T-helper 9 cell (primary cell): ENCODE results near the gene LRRIQ4.

Experiments used
- DNase-seq: peaks from one replicate; pipeline ENCODE4 v3.0.0-alpha.2; 2020

LRRIQ4 gene

GRCh38 chr3:169861871-169862270 is 49.2 kb downstream of the LRRIQ4 start:
- DNase-seq: no peak

DNA sequence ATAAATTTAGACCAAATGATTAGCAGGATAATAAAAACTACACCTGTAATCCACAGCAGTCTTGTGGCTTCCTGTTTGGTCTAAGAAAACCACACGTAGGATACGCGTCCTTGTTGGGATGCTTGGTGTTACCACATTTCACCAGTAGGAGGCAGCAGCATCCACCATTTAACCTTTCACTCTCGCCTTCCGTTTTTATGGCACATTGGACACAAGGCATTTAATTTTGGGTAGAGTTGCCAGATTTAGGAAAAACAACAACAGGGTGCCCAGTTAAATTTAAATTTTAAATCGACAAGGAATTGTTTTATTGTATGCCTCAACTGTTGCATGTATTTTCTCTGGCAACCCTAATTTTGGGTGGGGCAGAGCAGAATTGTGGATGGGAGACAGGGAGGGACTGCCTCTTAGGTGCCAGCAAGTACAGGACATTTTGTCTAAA is 50.8 kb downstream of the LRRIQ4 start:
- DNase-seq: peak; percentile 56

DNA sequence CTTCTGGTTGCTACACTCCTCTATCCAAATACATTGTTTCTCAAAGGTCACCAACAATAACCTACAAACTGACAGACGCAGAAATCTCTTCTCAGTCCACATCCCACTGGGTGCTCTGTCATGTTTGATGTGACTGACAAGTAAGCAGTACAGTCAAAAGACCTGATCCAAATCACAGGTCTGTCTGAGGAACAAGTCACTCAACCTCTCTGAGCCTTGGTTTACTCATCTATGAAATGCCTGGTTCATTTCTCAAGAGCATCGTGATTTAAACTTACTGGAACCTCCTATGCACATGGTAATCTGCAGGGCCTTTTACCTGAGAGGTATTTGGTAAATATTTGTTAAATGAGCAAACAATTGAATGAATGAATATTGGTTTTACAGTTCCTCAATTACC is 51.6 kb downstream of the LRRIQ4 start:
- DNase-seq: no peak

- no peak for DNase-seq
These were observed 52.6 kb downstream of the LRRIQ4 start for GRCh38 chr3:169865176-169865767.

- no peak for DNase-seq
These were observed 55.0 kb downstream of the LRRIQ4 start for GRCh38 chr3:169867584-169868210.

DNA sequence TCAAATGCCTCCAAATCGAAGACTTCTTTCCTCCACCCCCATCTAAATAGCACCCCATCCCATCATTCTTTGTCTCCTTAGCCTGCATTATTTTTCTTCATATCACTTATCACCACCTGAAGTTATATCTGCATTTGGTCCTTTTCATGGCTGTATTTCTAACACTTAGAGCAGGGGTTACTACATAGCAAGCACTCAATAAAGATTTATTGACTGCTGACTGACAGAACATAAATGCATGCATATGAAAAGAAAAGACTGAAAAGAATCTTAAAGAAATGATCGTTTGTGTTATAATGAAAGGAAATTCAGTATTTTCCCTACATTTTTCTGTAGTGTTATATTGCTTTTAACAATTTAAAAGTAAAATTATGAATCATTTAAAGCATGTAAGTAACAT is 55.7 kb downstream of the LRRIQ4 start:
- DNase-seq: no peak

GRCh38 chr3:169869484-169870220 is 57.0 kb downstream of the LRRIQ4 start, which contains the start of gene LRRC31:
TSS of gene LRRC31 (minus strand) at chr3:169869935. CDS start at chr3:169869807, 128 bp downstream.
- no peak for DNase-seq

GRCh38 chr3:169871129-169871886 is 58.6 kb downstream of the LRRIQ4 start:
- no peak for DNase-seq

- no peak for DNase-seq
These were observed 66.4 kb downstream of the LRRIQ4 start for GRCh38 chr3:169879013-169879557.

DNA sequence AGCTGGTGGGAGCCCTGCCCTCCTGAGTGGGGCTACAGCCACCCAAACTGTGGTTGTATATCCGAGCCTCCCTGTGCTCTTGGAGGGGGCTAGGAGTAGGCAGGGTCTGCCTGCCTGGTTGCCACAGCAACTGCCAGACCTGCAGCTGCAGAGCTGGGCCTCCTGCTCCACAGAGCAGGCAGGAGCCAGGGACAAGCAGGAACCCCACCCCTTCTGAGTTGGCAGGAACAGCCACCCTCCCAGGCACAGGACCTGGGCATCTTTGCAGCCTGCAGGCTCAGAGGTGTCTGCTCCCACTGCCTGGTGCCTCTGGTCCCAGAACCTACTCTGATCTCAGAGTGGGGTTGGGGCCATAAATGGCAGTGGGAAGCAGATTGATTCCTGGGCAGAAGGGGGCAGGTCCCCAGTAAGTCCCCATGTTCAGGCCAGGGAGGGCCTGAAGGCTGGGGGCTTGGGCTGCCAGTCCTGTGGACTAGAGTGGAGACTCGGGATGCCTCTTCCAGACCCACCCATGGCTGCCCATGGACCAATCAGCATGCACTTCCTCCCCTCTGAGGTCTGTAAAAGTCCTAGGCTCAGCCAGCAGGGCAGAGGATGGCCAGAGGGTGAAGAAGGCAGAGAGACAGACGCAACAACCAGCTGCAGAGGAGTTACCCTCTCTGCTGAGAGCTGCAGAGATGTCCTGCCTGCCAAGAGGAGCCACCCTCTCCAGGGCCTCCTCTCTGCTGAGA is 67.3 kb downstream of the LRRIQ4 start:
- no peak for DNase-seq

DNA sequence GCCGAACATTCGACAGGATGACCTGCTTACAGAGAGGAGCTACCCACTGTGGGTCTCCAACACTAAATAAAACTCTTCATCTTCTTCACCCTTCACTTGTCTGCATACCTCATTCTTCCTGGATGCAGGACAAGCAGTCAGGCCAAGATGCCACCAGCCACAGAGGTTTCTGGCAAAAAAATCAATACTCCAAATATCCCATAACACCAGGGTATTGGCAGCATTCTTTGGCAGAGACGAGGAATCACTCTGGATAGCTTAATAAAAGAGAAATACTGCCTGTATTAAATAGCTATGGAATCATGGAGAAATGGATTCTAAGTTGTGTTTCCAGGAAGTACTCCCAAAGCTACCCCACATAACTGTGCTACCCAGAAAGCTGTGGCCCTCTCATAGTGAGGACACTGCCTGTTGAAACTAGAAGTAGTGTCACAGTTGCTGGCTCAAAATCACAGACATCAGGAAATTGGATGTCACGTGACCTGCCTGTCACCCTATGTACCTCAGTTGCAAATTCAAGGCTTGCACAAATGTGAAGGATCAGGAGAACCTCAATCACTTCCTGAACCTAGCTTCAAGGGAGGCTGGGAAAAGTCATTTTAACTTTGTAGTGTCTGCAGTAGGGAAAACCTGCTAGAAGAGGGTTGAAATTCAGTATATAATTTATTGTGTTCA is 68.0 kb downstream of the LRRIQ4 start:
- no peak for DNase-seq

GRCh38 chr3:169886671-169887070 is 74.0 kb downstream of the LRRIQ4 start:
- DNase-seq: no peak
